Stimulated activated CD8-positive, alpha-beta memory T cell treated with anti-CD3 and anti-CD28 coated beads, Interleukin-7, amount 100 ng/mL, for 1 hour (primary cell): ENCODE results near the gene TMEM141.
"Not testable (repeated sequence)": the region's sequence is repeated elsewhere in the genome, so short reads cannot be mapped to it uniquely, and the experiment has no call there.

Experiments
- DNase-seq, 2 donors: peaks; one replicate each; pipeline ENCODE4 v3.0.0-alpha.2; 2020; ENCODE audit warnings: low read depth in 2 of 2

TMEM141 gene

DNA sequence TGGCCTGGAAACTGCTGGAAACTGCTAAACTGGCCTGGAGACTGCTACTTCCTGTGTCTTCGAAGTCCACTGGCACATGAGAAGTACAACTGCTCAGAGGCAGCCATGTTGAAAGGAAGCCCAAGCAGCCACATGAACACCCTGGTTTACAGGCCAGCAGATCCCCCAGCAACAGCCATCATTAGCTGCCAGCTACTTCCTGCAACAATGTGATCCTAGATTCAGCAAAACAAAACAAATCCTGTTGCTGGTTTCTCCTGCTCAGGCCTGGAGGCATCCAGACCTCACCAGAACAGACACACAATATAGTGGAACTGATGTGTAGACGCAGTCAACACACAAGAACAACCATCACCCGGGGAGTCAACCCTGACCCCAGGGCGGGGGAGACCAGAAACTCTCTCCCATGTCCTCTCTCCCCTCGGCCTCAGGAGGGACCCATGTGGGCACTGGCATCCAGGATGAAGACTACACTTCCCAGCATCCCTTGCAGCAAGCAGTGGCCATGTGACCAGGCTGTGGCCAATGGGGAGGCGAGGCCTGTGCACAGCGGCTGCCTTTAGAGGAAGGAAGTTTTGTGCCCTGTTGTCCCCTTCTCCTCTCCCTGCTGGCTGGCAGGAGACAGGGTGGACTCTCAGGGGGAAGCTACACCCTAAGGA is 17.6 kb upstream of the TMEM141 start:
- no peak for DNase-seq

GRCh38 chr9:136774416-136775045 is 16.6 kb upstream of the TMEM141 start:
- no peak for DNase-seq

- DNase-seq: no peak
Observed at GRCh38 chr9:136775191-136775590, 16.0 kb upstream of the TMEM141 start.

GRCh38 chr9:136776947-136777346 is 14.2 kb upstream of the TMEM141 start:
- no peak for DNase-seq

GRCh38 chr9:136777359-136777758 is 13.8 kb upstream of the TMEM141 start:
- no peak for DNase-seq

- DNase-seq: no peak
Observed at GRCh38 chr9:136779808-136780207, 11.3 kb upstream of the TMEM141 start.

- DNase-seq: no peak
Observed at GRCh38 chr9:136782452-136782851, 8.7 kb upstream of the TMEM141 start.

GRCh38 chr9:136784249-136784996 is 6.7 kb upstream of the TMEM141 start:
- no peak for DNase-seq

- no peak for DNase-seq
Observed at GRCh38 chr9:136784997-136785361, 6.2 kb upstream of the TMEM141 start.

DNA sequence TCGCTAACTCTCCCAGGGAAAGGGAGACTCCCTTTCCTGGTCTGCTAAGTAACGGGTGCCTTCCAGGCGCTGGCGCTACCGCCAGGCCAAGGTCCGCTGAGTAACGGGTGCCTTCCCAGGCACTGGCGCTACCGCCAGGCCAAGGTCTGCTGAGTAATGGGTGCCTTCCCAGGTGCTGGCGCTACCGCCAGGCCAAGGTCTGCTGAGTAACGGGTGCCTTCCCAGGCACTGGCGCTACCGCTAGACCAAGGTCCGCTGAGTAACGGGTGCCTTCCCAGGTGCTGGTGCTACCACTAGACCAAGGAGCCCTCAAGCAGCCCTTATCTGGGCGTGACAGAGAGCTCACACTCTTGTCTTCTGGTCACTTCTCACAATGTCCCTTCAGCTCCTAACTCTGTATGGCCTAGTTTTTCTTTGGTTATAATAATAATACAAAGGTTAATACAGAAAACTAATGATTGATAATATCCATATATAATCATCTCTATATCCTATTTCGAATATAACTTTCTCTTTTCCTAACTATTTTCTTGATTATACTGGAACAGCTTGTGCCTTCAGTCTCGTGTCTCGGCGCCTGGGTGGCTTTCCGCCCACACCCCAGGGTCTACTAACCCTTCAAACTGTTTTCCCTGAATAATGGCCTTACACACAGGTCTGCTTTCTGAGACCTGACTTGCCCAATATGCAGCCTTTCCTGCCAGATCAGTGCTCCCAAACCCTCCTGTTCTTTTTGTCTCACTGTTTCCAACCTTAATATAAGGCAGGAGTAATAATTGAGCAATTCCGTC is 5.4 kb upstream of the TMEM141 start:
- not testable (repeated sequence) for DNase-seq

DNA sequence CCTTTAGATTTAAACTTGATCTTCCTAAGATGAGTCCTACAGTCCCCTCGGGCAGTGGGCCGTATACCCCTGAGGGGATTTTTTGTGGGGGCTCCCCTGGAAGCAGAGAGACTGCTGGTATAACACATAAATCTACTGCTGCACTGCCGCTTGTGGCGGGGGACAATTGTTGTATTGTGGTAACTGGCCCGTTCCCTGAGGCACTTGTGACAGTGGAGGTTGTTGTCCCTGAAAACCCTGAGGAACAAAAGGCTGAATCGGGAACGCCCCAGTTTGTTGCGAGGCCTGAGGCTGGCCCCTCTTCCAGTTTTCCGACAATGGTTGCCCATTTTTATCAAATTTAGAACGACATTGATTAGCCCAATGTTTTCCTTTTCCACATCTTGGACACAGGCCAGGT is 4.7 kb upstream of the TMEM141 start:
- DNase-seq: no peak

DNA sequence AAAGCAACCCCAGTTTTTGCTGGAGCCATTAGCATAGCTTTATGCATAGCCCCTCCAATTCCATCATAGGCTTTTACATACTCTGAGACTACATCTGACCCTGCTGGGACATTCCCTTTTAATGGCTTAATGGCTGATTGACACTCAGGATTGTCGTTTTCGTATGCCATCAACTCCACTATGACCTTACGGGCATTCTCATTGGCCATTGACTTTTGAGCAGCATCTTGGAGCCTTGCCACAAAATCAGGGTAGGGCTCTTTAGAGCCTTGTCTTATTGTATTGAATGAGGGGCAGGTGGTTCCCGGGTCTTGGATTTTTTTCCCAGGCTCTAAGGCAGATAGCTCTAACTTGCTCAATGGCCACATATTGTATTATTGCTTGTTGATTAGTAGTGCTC is 4.2 kb upstream of the TMEM141 start:
- DNase-seq: not testable (repeated sequence)

DNA sequence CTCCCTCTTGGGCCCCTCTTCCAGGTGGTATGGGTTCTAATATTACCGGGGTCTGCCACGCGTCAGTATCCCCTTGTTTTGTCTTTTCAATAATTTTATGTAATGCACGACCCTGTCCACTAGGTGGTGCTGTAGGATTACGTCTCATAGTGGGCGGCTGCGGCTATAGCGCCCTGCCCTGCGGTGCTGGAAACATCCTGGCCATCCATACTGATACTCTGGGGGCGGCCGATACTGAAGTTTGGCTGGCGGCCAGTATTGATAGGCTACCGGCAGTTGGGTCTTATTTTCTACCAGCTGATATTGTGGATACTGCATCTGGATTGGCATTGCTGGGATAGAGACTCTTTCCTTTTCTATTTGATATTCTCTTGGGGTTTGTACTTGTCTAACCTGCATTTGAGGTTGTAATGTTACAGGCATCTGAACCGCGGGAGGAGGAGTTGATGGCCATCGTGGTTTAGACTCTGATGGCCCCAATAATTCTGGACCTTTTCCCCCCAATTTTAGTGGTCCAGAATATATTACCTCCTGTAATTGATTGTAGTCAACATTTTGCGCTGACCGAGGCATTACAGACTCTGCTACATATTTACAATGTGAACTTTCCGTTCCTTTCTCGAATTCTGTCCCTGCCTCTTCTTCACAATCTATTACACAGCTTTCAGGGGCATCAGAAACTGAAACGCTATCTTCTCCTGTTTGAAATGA is 3.3 kb upstream of the TMEM141 start:
- peak in 1 of 2 donors; percentile 37 for DNase-seq

- not testable (repeated sequence) for DNase-seq
Observed at GRCh38 chr9:136788644-136789522, 2.3 kb upstream of the TMEM141 start.

GRCh38 chr9:136789523-136789937 is 1.6 kb upstream of the TMEM141 start:
- no peak for DNase-seq

GRCh38 chr9:136791516-136792276 is 552 bp downstream of the TMEM141 start:
- peak; percentile 18 to 43 for DNase-seq

- no peak for DNase-seq
Observed at GRCh38 chr9:136792321-136793085, 1.4 kb downstream of the TMEM141 start.

GRCh38 chr9:136793086-136793946 is 2.2 kb downstream of the TMEM141 start:
- no peak for DNase-seq
